Measurements from ENCODE around the gene TM2D1. TPM values are rescaled to one million over a fixed set of nuclear protein-coding genes. Genes with fewer than 3 reads are reported as not detected.

The TM2D1 gene
- total RNA-seq, 1 donor from 2014 or later: 71.4 TPM

DNA sequence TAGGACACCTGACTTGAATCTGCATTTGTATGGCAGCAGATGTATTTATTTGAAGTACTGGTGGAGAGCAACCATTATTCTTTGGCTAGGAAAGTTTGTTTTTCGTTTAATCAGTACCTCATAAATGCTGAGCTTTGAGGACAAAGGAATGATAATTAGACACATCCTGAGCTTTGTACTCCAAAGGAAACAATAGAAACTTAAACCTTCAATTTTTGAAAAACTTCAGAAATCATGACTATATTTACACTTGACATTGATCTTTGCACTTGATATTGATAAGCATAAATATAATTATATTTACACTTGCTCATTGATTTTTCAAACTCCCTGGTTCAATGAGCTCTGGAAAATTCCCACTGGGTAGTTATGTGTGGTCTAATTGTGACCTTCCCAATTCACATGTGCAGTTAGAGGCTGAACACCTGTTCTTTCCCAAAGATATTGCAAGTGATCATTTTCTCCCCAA, 28.0 kb upstream of the TM2D1 start:
- peaks cover 2% of the 10 kb centered on the region for H3K27me3 Mint-ChIP-seq (ENCODE audit: insufficient read depth, low read depth)
- Histone ChIP-seq H3F3A (ENCODE audit: low read depth) (no peaks in the 10 kb centered on the region), H3K9me3 (ENCODE audit: low read depth) (no peaks in the 10 kb centered on the region), H3K36me3 (no peaks in the 10 kb centered on the region), H3K27me3 (no peaks in the 10 kb centered on the region), H3K9ac (no peak overlapping the region), H3K27ac (no peak overlapping the region), H3K79me2 (ENCODE audit: low read depth) (peaks cover 20% of the 10 kb centered on the region), H2AFZ (replicated peaks) (no peak overlapping the region), H3K4me1 (no peaks in the 10 kb centered on the region), H3K4me2 (no peak overlapping the region), H3K4me3 (no peak overlapping the region), H4K20me1 (ENCODE audit: low read depth) (no peaks in the 10 kb centered on the region)
- no peak overlapping the region for H3K27ac Mint-ChIP-seq
- no peaks in the 10 kb centered on the region for H3K9me3 Mint-ChIP-seq
- no peaks in the 10 kb centered on the region for H3K4me1 Mint-ChIP-seq
- H3K4me3 Mint-ChIP-seq: no peak overlapping the region
- H3K36me3 Mint-ChIP-seq: no peaks in the 10 kb centered on the region
- TF ChIP-seq EZH2 (IDR thresholded peaks at IDR 0.05) (no peak), CTCF (IDR thresholded peaks at IDR 0.05) (no peak)
- no peak for DNase-seq (ENCODE audit: low spot score)

- peaks cover 5% of the 10 kb centered on the region for H3K4me1 Mint-ChIP-seq
- TF ChIP-seq CTCF (IDR thresholded peaks at IDR 0.05): no peak
- TF ChIP-seq EZH2phosphoT487 (IDR thresholded peaks at IDR 0.05): no peak
- TF ChIP-seq EZH2 (IDR thresholded peaks at IDR 0.05): no peak
- Histone ChIP-seq H3K79me2 (ENCODE audit: low read depth) (peaks cover 52% of the 10 kb centered on the region), H3K4me3 (no peak overlapping the region), H3K27ac (no peak overlapping the region), H4K20me1 (ENCODE audit: low read depth) (no peaks in the 10 kb centered on the region), H3K4me2 (no peak overlapping the region), H2AFZ (replicated peaks) (no peak overlapping the region), H3K9me3 (ENCODE audit: low read depth) (no peaks in the 10 kb centered on the region), H3K9ac (no peak overlapping the region), H3K27me3 (no peaks in the 10 kb centered on the region), H3F3A (ENCODE audit: low read depth) (no peaks in the 10 kb centered on the region), H3K4me1 (peaks cover 12% of the 10 kb centered on the region), H3K36me3 (no peaks in the 10 kb centered on the region)
- H3K27ac Mint-ChIP-seq: no peak overlapping the region
- H3K9me3 Mint-ChIP-seq: no peaks in the 10 kb centered on the region
- no peaks in the 10 kb centered on the region for H3K36me3 Mint-ChIP-seq
- peaks cover 2% of the 10 kb centered on the region for H3K27me3 Mint-ChIP-seq (ENCODE audit: insufficient read depth, low read depth)
- no peak for DNase-seq (ENCODE audit: low spot score)
- H3K4me3 Mint-ChIP-seq: no peak overlapping the region
These were observed 24.6 kb upstream of the TM2D1 start for GRCh38 chr1:61749574-61749973.

- Histone ChIP-seq H3K9ac (no peak overlapping the region), H3K9me3 (ENCODE audit: low read depth) (no peaks in the 10 kb centered on the region), H3K4me2 (no peak overlapping the region), H4K20me1 (ENCODE audit: low read depth) (no peaks in the 10 kb centered on the region), H3K4me3 (no peak overlapping the region), H3K27ac (no peak overlapping the region), H3K79me2 (ENCODE audit: low read depth) (peaks cover 62% of the 10 kb centered on the region), H2AFZ (replicated peaks) (no peak overlapping the region), H3K27me3 (no peaks in the 10 kb centered on the region), H3F3A (ENCODE audit: low read depth) (peaks cover under 1% of the 10 kb centered on the region), H3K36me3 (no peaks in the 10 kb centered on the region), H3K4me1 (peaks cover 14% of the 10 kb centered on the region)
- Mint-ChIP-seq H3K27me3 (ENCODE audit: insufficient read depth, low read depth) (peaks cover 4% of the 10 kb centered on the region), H3K36me3 (no peaks in the 10 kb centered on the region), H3K4me3 (no peak overlapping the region), H3K27ac (no peak overlapping the region), H3K9me3 (no peaks in the 10 kb centered on the region), H3K4me1 (peaks cover 5% of the 10 kb centered on the region)
- DNase-seq (ENCODE audit: low spot score): no peak
- TF ChIP-seq CTCF (IDR thresholded peaks at IDR 0.05) (no peak), EZH2phosphoT487 (IDR thresholded peaks at IDR 0.05) (no peak), EZH2 (IDR thresholded peaks at IDR 0.05) (no peak)
These were observed 23.6 kb upstream of the TM2D1 start for GRCh38 chr1:61748566-61748965.

Data from neural progenitor cell (in vitro differentiated cells).